ENCODE results near the gene PCSK4. TPM values are rescaled to one million over a fixed set of nuclear protein-coding genes. Genes with fewer than 3 reads are reported as not detected.
"Not testable (repeated sequence)": the region's sequence is repeated elsewhere in the genome, so short reads cannot be mapped to it uniquely, and the experiment has no call there.

Gene PCSK4
- total RNA-seq: 1.4 and 2.5 TPM in 2 replicates

- peak within 1 kb of the TSS; percentile 68 for H3K4me3 ChIP-seq (ENCODE audit: low read depth, low read length)
- TF ChIP-seq CTCF (conservative IDR thresholded peaks at IDR 0.05; ENCODE audit: low read depth, low read length): no peak
- DNase-seq (ENCODE audit: low read depth): peak; percentile 92
Observed at GRCh38 chr19:1490311-1491113, at the start of gene PCSK4. PCSK4 (minus strand) TSS chr19:1490350; CDS start chr19:1490346, 4 bp downstream.

GRCh38 chr19:1539749-1540148, 49.6 kb upstream of the PCSK4 start:
- not testable (repeated sequence) for H3K4me3 ChIP-seq (ENCODE audit: low read depth, low read length); DNase-seq (ENCODE audit: low read depth)

- no peak for DNase-seq (ENCODE audit: low read depth)
- no peak overlapping the region for H3K4me3 ChIP-seq (ENCODE audit: low read depth, low read length)
- no peak for TF ChIP-seq CTCF (conservative IDR thresholded peaks at IDR 0.05; ENCODE audit: low read depth, low read length)
Observed at GRCh38 chr19:1538978-1539377, 48.8 kb upstream of the PCSK4 start.

GRCh38 chr19:1535699-1536098, 45.5 kb upstream of the PCSK4 start:
- H3K4me3 ChIP-seq (ENCODE audit: low read depth, low read length); DNase-seq (ENCODE audit: low read depth): not testable (repeated sequence)

- no peak for TF ChIP-seq CTCF (conservative IDR thresholded peaks at IDR 0.05; ENCODE audit: low read depth, low read length)
- H3K4me3 ChIP-seq (ENCODE audit: low read depth, low read length): no peak overlapping the region
Observed at GRCh38 chr19:1534972-1535371, 44.8 kb upstream of the PCSK4 start.

GRCh38 chr19:1533510-1534150, 43.5 kb upstream of the PCSK4 start:
- no peak overlapping the region for H3K4me3 ChIP-seq (ENCODE audit: low read depth, low read length)
- TF ChIP-seq CTCF (conservative IDR thresholded peaks at IDR 0.05; ENCODE audit: low read depth, low read length): no peak
- DNase-seq (ENCODE audit: low read depth): no peak

More at GRCh38 chr19:1534972-1535371, 44.8 kb upstream of the PCSK4 start:
- no peak for DNase-seq (ENCODE audit: low read depth)

GRCh38 chr19:1532003-1532402, 41.9 kb upstream of the PCSK4 start:
- H3K4me3 ChIP-seq (ENCODE audit: low read depth, low read length): no peak overlapping the region
- no peak for DNase-seq (ENCODE audit: low read depth)
- no peak for TF ChIP-seq CTCF (conservative IDR thresholded peaks at IDR 0.05; ENCODE audit: low read depth, low read length)

- DNase-seq (ENCODE audit: low read depth): no peak
- no peak overlapping the region for H3K4me3 ChIP-seq (ENCODE audit: low read depth, low read length)
- TF ChIP-seq CTCF (conservative IDR thresholded peaks at IDR 0.05; ENCODE audit: low read depth, low read length): no peak
Observed at GRCh38 chr19:1531587-1531986, 41.4 kb upstream of the PCSK4 start.

- H3K4me3 ChIP-seq (ENCODE audit: low read depth, low read length); DNase-seq (ENCODE audit: low read depth): not testable (repeated sequence)
Observed at GRCh38 chr19:1530856-1531255, 40.7 kb upstream of the PCSK4 start.
